ENCODE data around the gene CTNNBL1.

DNA sequence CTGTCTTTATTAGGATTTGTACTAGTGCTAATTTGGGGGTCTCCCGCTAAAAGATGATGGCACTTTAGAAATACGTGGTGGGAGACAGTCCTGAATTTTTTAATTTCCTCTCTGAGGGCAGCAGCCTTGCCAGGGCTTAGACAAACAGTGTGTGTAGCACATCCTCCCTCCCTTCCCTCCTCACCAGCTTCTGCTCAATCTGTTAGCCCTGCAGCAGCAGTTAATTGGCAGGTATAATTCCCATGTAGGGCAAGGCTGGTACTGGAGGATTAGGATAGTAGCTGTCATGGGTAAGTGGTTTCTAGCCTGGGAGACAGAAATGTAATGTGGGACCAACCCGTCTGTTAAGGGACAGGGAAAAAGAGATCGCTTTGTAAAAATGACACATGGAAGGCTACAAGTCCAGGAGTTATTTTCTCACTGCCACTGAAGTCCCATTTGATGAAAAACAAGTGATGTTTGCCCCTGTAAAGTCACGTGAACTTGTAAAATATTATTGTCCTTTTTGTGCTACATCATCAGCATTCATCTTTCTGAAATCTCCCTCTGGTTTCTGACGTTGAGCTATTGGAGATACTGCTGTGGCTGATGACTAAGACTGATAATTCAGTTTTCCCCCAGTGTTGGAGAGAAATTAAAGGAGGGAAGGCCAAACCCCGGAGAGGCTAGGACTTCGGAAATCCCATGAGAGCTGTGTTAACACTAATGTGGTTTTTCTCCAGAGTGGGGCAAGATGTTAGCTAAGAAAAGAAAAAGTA lies 40.6 kb downstream of the CTNNBL1 start:
- TF ChIP-seq POLR2AphosphoS5 (IDR thresholded peaks at IDR 0.05; ENCODE audit: borderline replicate concordance, low read depth, low read length): no peak
- TF ChIP-seq EZH2 (IDR thresholded peaks at IDR 0.05): no peak
- TF ChIP-seq FOXP2 (optimal IDR thresholded peaks at IDR 0.05; ENCODE audit: control extremely low read depth, extremely low read length, insufficient read depth): no peak
